Sigmoid colon (tissue), 7 donors: Measurements from ENCODE around the gene RETREG3. TPM values are rescaled to one million over a fixed set of nuclear protein-coding genes. Genes with fewer than 3 reads are reported as not detected.
"Not testable (repeated sequence)": the region's sequence is repeated elsewhere in the genome, so short reads cannot be mapped to it uniquely, and the experiment has no call there.

ENCODE experiments used
- DNase-seq: peaks from one replicate; pipeline ENCODE4 v3.0.0-alpha.2; 2019
- H3K27ac ChIP-seq, 4 donors: fragments of 200-600 bp; sonication (generic); one replicate each; pipeline ENCODE4 v1.5.1; 2016 to 2019; ENCODE audit warnings: mild to moderate bottlenecking in 1 of 4
- H3K27me3 ChIP-seq, 3 donors: fragments of 200-600 bp; sonication (generic); one replicate each; pipeline ENCODE4 v1.5.1; 2019; ENCODE audit warnings: mild to moderate bottlenecking in 1 of 3
- H3K36me3 ChIP-seq, 4 donors: fragments of 200-600 bp; sonication (generic); one replicate each; pipeline ENCODE4 v1.5.1; 2016 to 2019
- H3K4me1 ChIP-seq, 4 donors: fragments of 200-600 bp; sonication (generic); one replicate each; pipeline ENCODE4 v1.5.1; 2017 to 2019
- H3K4me3 ChIP-seq, 4 donors: fragments of 200-600 bp; sonication (generic); one replicate each; pipeline ENCODE4 v1.5.1; 2017 to 2019; ENCODE audit warnings: mild to moderate bottlenecking in 2 of 4, moderate library complexity in 1 of 4
- H3K9me3 ChIP-seq, 4 donors: fragments of 200-600 bp in 3 of 4; sonication (generic) in 3 of 4; one replicate each; pipeline versions ENCODE4 v1.5.1 to v1.6.1; 2013 to 2019
- CTCF ChIP-seq, 4 experiments: fragments of 450-650 bp in 3 of 4; fragments of 200-600 bp in 1 of 4; IDR thresholded peaks; one replicate each; pipeline ENCODE4 v1.5.1; 2016 to 2019; ENCODE audit warnings: antibody characterized with exemption in 4 of 4, mild to moderate bottlenecking in 3 of 4, moderate library complexity in 2 of 4
- EP300 ChIP-seq, 4 donors: sonication (generic); formaldehyde crosslinking; IDR thresholded peaks; one replicate each; pipeline ENCODE4 v1.6.1; 2017; ENCODE audit warnings: antibody characterized with exemption in 4 of 4
- POLR2A ChIP-seq, 2 donors: fragments of 450-650 bp; IDR thresholded peaks; one replicate each; pipeline ENCODE4 v1.6.1; 2016; ENCODE audit warnings: antibody characterized with exemption in 2 of 2, mild to moderate bottlenecking in 2 of 2, moderate library complexity in 2 of 2
- POLR2AphosphoS5 ChIP-seq, 4 donors: sonication (generic); formaldehyde crosslinking; IDR thresholded peaks; one replicate each; pipeline ENCODE4 v1.6.1; 2017; ENCODE audit warnings: antibody characterized with exemption in 4 of 4
- WGBS, 2 donors: extraction: QIAGEN DNeasy Blood & Tissue Kit; methylation state at CpG; one replicate each; pipeline ENCODE4 v1.1.7; 2013; 5-methylcytosine and 5-hydroxymethylcytosine counted together
- intact Hi-C: fragments of 100-400 bp; cut with DNase I; formaldehyde crosslinking; loops from one replicate; pipeline ENCODE4 v1.15.1; 2023
- polyA plus RNA-seq, 3 donors: library from polyadenylated mRNA; stranded (reverse); fragments of 200-250 nt; gene quantifications; one replicate each; pipeline ENCODE4 v1.2.3, GENCODE V29; 2013
- total RNA-seq, 4 donors: library from RNA; depleted of rRNA; stranded (reverse); fragments of >200 nt; gene quantifications; one replicate each; pipeline ENCODE4 v1.1.0, GENCODE V29; 2016
- donor health status: healthy with polysubstance abuse.
- donor health status: Bipolar disorder and iron deficiency.
- donor health status: healthy.

RETREG3 gene
- total and polyA plus RNA-seq, 7 donors: 7.2 to 82.0 (median 47.1) TPM

GRCh38 chr17:42555122-42555622 lies 54.0 kb downstream of the RETREG3 start:
- WGBS, 2 donors: 25% methylated on average over 4 of the region's 4 CpGs
- peaks cover 0 to 30% (median 28%) of the 10 kb centered on the region in 4 donors for H3K4me1 ChIP-seq
- no peaks in the 10 kb centered on the region for H3K27me3 ChIP-seq
- peak overlapping the region; percentile 65 to 81 (median 76) for H3K4me3 ChIP-seq
- no peaks in the 10 kb centered on the region for H3K9me3 ChIP-seq
- no peak for DNase-seq
- TF ChIP-seq POLR2AphosphoS5 (IDR thresholded peaks at IDR 0.05) (no peak), POLR2A (IDR thresholded peaks at IDR 0.05) (no peak), CTCF (IDR thresholded peaks at IDR 0.05) (no peak), EP300 (IDR thresholded peaks at IDR 0.05) (no peak)
- intact Hi-C loops: no loop called here
- peak overlapping the region; percentile 84 to 87 (median 84) for H3K27ac ChIP-seq
- H3K36me3 ChIP-seq: peaks cover 0 to 5% (median 0%) of the 10 kb centered on the region in 4 donors

GRCh38 chr17:42554250-42555121 lies 54.7 kb downstream of the RETREG3 start:
- intact Hi-C loops: no loop called here
- peak; percentile 95 for DNase-seq
- peak overlapping the region; percentile 84 to 87 (median 84) for H3K27ac ChIP-seq
- H3K36me3 ChIP-seq: peaks cover 0 to 5% (median 0%) of the 10 kb centered on the region in 4 donors
- peaks cover 0 to 30% (median 28%) of the 10 kb centered on the region in 4 donors for H3K4me1 ChIP-seq
- no peaks in the 10 kb centered on the region for H3K27me3 ChIP-seq
- no peaks in the 10 kb centered on the region for H3K9me3 ChIP-seq
- 1% methylated on average over 82 of the region's 82 CpGs for WGBS, 2 donors
- TF ChIP-seq POLR2AphosphoS5 (IDR thresholded peaks at IDR 0.05) (peak; percentile 74 to 93 (median 90)), POLR2A (IDR thresholded peaks at IDR 0.05) (peak; percentile 75 to 80), CTCF (IDR thresholded peaks at IDR 0.05) (no peak)
- H3K4me3 ChIP-seq: peak overlapping the region; percentile 65 to 81 (median 76)

GRCh38 chr17:42553866-42554249 lies 55.3 kb downstream of the RETREG3 start:
- peaks cover 0 to 31% (median 28%) of the 10 kb centered on the region in 4 donors for H3K4me1 ChIP-seq
- H3K9me3 ChIP-seq: no peaks in the 10 kb centered on the region
- intact Hi-C loops: no loop called here
- no peaks in the 10 kb centered on the region for H3K27me3 ChIP-seq
- peak overlapping the region; percentile 65 to 81 (median 76) for H3K4me3 ChIP-seq
- DNase-seq: no peak
- 41 to 61% methylated on average over 16 of the region's 16 CpGs for WGBS, 2 donors
- H3K36me3 ChIP-seq: peaks cover 0 to 5% (median 0%) of the 10 kb centered on the region in 4 donors
- TF ChIP-seq POLR2AphosphoS5 (IDR thresholded peaks at IDR 0.05) (no peak), EP300 (IDR thresholded peaks at IDR 0.05) (no peak), CTCF (IDR thresholded peaks at IDR 0.05) (no peak), POLR2A (IDR thresholded peaks at IDR 0.05) (no peak)
- H3K27ac ChIP-seq: peak overlapping the region; percentile 84 to 87 (median 84)

- Histone ChIP-seq H3K4me3 (peak overlapping the region in 3 of 4 donors; percentile 75 to 81 (median 77)), H3K4me1 (peaks cover 0 to 37% (median 30%) of the 10 kb centered on the region in 4 donors), H3K36me3 (peaks cover 0 to 5% (median 0%) of the 10 kb centered on the region in 4 donors), H3K27ac (peak overlapping the region in 2 of 4 donors; percentile 84 to 87), H3K27me3 (peaks cover 0 to 3% (median 0%) of the 10 kb centered on the region in 3 donors), H3K9me3 (no peaks in the 10 kb centered on the region)
- no peak for TF ChIP-seq POLR2AphosphoS5 (IDR thresholded peaks at IDR 0.05)
- TF ChIP-seq POLR2A (IDR thresholded peaks at IDR 0.05): no peak
- no peak for TF ChIP-seq EP300 (IDR thresholded peaks at IDR 0.05)
- no peak for TF ChIP-seq CTCF (IDR thresholded peaks at IDR 0.05)
- 88 to 90% methylated on average over 45 of the region's 45 CpGs for WGBS, 2 donors
- intact Hi-C loops: no loop called here
- no peak for DNase-seq
Observed at GRCh38 chr17:42553161-42553818, 55.9 kb downstream of the RETREG3 start.

GRCh38 chr17:42552736-42553135 lies 56.4 kb downstream of the RETREG3 start, which contains the start of gene HSD17B1:
Gene HSD17B1, plus strand, starts transcription at chr17:42552923. Its CDS starts 11 bp downstream, at chr17:42552934.
- H3K9me3 ChIP-seq, H3K27me3 ChIP-seq, intact Hi-C loops, H3K36me3 ChIP-seq, DNase-seq: not testable (repeated sequence)
- H3K4me1 ChIP-seq: peaks cover 0 to 43% (median 34%) of the 10 kb centered on the region in 4 donors
- WGBS, 2 donors: 90 to 93% methylated on average over 15 of the region's 15 CpGs
- H3K4me3 ChIP-seq: peak within 1 kb of the TSS in 3 of 4 donors; percentile 75 to 81 (median 77)
- H3K27ac ChIP-seq: peak within 1 kb of the TSS in 2 of 4 donors; percentile 84 to 87
